Mucosa of descending colon (tissue), 3 donors: ENCODE measurements around the gene CDKAL1. TPM values are rescaled to one million over a fixed set of nuclear protein-coding genes. Genes with fewer than 3 reads are reported as not detected.

Experiments
- ATAC-seq: fragments of 200-7000 bp; cut with Tn5 transposase; one replicate; pipeline ENCODE4 v1.9.1; 2020; ENCODE audit warnings: mild to moderate bottlenecking, moderate library complexity
- DNase-seq, 3 donors: peaks; one replicate each; pipeline ENCODE4 v3.0.0-alpha.2; 2020
- H3K36me3 ChIP-seq: fragments of 200-600 bp; one replicate; pipeline ENCODE4 v1.8.0; 2021; ENCODE audit warnings: low read depth, mild to moderate bottlenecking
- H3K4me1 ChIP-seq: fragments of 200-600 bp; one replicate; pipeline ENCODE4 v1.8.0; 2021; ENCODE audit warnings: low read depth, mild to moderate bottlenecking
- H3K4me3 ChIP-seq: fragments of 200-600 bp; one replicate; pipeline ENCODE4 v1.8.0; 2021; ENCODE audit warnings: mild to moderate bottlenecking
- H3K9me3 ChIP-seq: fragments of 200-600 bp; one replicate; pipeline ENCODE4 v1.8.0; 2021; ENCODE audit warnings: mild to moderate bottlenecking
- CTCF ChIP-seq: fragments of 200-600 bp; IDR thresholded peaks from one replicate; pipeline ENCODE4 v1.8.0; 2022; ENCODE audit warnings: antibody characterized with exemption, mild to moderate bottlenecking
- intact Hi-C, 2 donors: fragments of 100-400 bp; cut with DNase I in 1 of 2; cut with micrococcal nuclease in 1 of 2; formaldehyde crosslinking; loops; one replicate each; pipeline versions ENCODE4 v1.11.0 to v1.11.1; 2022; cut with DNase I, micrococcal nuclease
- total RNA-seq, 3 donors: library from RNA; stranded (reverse); fragmentation: NEBNext Ultra II Directional in 2 of 3; extraction: Animal tissue kit (Norgen Biotek cat#: 25700) in 2 of 3; gene quantifications; one replicate each; pipeline versions ENCODE4 v1.2.1 to v1.2.4, GENCODE V29; 2021 to 2023
- donor health status: DM: no; HTN: no; CAD: no; lungs with moderate emphysema.
- donor health status: DM: no; HTN: no; CAD: no.
- donor health status: DM: no; HTN: yes; CAD: no.

The CDKAL1 gene
- total RNA-seq, 3 donors from 2014 or later, result 13.4 to 15.5 (median 15.3) TPM

GRCh38 chr6:20629509-20629908 lies 95.3 kb downstream of the CDKAL1 start:
- Histone ChIP-seq H3K36me3 (no peaks in the 10 kb centered on the region), H3K9me3 (no peaks in the 10 kb centered on the region), H3K4me1 (no peaks in the 10 kb centered on the region), H3K4me3 (no peak overlapping the region)
- no peak for TF ChIP-seq CTCF
- intact Hi-C loops, result no loop called here
- ATAC-seq (no peak), DNase-seq (no peak)

- TF ChIP-seq CTCF, result no peak
- no peaks in the 10 kb centered on the region for H3K4me1 ChIP-seq
- ATAC-seq (no peak), DNase-seq (no peak)
- no peak overlapping the region for H3K4me3 ChIP-seq
- no peaks in the 10 kb centered on the region for H3K9me3 ChIP-seq
- intact Hi-C loops, result no loop called here
- no peaks in the 10 kb centered on the region for H3K36me3 ChIP-seq
Measured at GRCh38 chr6:20630136-20630535, 95.9 kb downstream of the CDKAL1 start.

DNA sequence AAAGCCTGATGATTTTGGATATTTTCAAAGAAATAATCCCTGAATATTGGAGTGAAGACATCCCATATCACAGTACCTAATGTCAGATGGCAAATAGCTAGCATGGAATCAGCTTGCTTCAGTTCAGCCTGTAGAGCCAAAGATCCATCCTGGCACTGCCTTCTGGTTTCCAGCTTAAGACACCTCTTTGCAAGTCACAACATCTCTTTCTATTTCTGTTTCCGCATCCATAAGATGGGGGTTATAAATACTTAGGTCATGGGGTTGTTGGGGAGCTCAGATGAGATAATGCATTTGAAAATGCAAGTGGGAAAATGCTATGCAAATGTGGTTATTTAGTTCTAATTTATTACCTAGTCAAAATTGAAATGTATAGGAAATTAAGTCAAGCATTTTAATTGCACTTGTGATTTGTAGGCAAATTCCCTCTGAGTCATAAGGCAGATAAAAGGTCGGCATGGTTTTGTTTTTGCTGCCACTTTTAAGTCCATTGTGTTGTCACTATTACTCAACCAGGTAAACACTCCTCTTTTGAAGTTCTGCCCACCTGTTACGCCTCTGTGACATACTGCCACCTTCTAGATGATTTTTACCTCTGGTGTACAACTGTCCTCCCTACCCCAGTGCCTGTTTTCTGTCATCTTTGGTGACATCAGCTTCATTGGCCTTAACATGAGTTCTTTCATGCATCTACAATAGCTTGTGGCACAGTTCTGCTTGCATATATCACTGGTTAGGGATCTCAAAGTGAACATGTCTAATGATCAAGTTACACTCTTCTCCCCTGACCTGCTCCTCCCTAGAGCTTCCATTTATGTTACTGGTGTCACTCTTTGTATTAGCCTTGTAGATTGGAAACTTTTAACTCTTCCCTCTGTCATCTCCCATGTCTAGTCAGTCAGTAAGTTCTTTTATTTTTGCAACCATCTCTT lies 96.6 kb downstream of the CDKAL1 start:
- TF ChIP-seq CTCF, result no peak
- intact Hi-C loops, result no loop called here
- Histone ChIP-seq H3K9me3 (no peaks in the 10 kb centered on the region), H3K4me1 (no peaks in the 10 kb centered on the region), H3K36me3 (no peaks in the 10 kb centered on the region), H3K4me3 (no peak overlapping the region)
- DNase-seq, result no peak
- ATAC-seq, result peak; percentile 55

GRCh38 chr6:20631549-20631924 lies 97.3 kb downstream of the CDKAL1 start:
- ATAC-seq, result no peak

DNA sequence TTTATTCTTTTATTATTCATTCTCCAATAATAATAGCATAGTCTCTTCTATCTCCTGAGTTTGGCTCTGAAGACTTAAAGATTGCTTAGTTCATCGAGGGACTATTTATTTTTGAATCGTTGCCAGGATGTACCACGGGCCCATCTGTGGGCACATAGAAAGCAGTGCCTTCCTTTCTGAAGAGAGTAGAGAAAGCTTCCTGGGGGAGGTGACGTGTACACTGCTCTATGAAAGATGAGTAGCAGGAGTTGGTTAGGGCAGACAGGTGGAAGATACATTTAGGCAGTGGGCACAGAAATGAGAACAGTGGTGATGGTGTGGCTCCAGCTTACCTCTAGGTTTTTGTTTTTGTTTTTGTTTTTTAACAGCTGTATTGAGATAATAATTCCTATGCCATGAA lies 98.4 kb downstream of the CDKAL1 start:
- DNase-seq (no peak), ATAC-seq (no peak)
- no peaks in the 10 kb centered on the region for H3K9me3 ChIP-seq
- TF ChIP-seq CTCF, result no peak
- no peak overlapping the region for H3K4me3 ChIP-seq
- H3K36me3 ChIP-seq, result no peaks in the 10 kb centered on the region
- H3K4me1 ChIP-seq, result no peaks in the 10 kb centered on the region
- intact Hi-C loops, result no loop called here

More at GRCh38 chr6:20631549-20631924, 97.3 kb downstream of the CDKAL1 start:
- Histone ChIP-seq H3K36me3 (no peaks in the 10 kb centered on the region), H3K4me1 (no peaks in the 10 kb centered on the region), H3K4me3 (no peak overlapping the region), H3K9me3 (no peaks in the 10 kb centered on the region)
- TF ChIP-seq CTCF, result no peak
- no peak for DNase-seq
- intact Hi-C loops, result no loop called here
